HG02798 (cell line): Measurements from ENCODE around the gene SBK1.

ENCODE experiments used
- ATAC-seq: cut with Tn5 transposase; IDR thresholded peaks from one replicate; pipeline ENCODE4 v1.9.1; 2021; ENCODE audit warnings: mild to moderate bottlenecking; ENCODE audit not compliant: unreplicated experiment, poor library complexity

The SBK1 gene

DNA sequence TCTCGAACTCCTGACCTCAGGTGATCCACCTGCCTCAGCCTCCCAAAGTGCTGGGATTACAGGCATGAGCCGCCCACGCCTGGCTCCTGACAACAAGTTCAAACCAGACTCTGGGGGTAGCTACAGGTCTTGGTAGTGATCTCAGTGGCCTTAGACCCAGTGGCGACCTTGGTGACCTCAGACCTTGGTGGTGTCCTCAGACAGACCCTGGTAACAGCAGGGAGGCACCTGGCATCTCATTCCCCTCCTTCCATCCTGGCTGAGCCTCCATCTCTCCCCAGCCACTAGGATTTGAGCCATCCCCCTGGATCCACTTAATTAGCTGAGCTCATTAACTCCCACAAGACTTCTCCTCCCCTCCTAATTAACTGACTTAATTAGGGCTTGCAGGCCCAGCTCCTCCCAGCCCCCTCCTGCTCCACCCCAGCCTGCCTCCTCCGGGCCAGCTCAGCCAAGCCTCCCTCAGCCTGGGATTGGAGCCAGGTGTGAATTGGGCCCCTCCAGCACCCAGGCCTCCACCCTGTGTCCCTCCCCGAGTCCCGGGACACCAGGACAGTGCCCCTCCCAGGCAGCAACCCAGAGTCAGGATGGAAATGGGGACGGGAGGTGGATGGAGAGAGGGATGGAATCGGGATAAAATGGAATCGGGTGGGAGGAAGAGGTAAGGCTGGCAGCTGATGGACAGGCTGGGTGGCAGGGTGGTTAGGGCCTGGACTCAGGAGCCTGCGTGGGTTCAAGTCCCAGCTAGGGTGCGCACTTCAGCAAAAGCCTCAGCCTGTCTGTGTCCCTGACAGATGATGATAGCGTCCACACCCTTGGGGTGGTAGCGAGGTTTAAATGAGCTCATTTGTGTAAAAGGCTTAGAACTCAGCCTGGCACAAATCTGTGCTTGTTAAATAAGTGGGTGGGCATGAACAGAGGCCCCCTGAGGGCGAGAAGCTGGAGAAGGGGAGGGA is 11.2 kb upstream of the SBK1 start:
- ATAC-seq = no peak

DNA sequence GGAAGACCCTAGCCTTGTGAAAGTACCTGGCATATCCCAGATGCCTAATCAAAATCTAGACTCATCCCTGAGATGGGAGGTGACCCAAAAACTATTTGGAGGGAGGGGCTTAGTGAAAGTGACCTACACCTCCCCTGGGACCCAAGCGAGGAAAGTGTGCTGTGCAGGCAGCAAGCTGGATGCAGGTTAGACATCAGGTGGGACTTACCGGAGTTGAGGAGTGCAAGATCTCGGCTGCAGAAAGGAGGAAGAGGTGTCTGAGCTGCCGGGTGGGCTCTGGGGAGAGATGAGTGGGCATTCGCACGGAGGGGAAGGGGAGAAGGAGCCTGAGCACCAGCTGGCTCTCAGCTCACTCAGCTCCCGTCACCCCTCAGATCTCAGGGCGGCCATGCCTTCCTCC is 10.3 kb upstream of the SBK1 start:
- ATAC-seq = no peak

- ATAC-seq = no peak
Observed at GRCh38 chr16:28283173-28283572, 9.2 kb upstream of the SBK1 start.

DNA sequence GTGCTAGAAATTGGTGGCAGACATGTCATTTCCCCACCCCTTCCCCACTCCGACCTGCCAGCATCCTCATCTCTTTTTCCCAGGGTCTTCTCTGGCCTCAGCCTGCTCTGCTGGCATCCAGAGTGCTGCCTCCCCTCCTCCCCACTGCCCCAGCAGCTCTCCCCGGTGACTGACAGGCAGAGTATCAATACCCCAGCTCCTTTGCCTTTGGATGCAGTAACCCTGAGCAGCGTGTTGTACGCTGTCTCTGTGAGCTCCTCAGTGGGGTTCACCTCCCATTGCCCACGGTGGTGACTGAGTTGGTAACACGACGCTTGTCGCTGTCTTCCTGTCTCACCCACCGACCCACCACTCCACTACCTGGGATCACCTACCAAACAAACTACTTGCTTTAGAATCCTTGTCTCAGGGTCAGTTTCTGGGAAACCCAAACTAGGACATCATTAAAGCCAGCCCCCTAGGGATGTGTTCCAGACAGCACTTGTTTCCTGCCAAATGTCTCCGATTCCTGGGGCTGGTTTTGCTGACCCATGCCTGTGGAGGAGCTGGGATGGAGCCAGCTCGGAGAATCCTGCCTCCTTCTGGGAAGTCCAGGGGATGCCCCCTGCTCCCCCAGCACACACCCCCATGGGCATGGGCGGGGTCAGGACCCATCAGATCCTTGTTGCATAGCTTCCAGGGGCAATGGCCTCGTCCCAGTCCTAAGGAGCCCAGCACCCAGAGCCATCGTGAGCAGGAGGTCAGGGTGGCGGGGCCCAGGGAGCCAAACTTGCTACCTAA is 8.3 kb upstream of the SBK1 start:
- ATAC-seq = no peak

DNA sequence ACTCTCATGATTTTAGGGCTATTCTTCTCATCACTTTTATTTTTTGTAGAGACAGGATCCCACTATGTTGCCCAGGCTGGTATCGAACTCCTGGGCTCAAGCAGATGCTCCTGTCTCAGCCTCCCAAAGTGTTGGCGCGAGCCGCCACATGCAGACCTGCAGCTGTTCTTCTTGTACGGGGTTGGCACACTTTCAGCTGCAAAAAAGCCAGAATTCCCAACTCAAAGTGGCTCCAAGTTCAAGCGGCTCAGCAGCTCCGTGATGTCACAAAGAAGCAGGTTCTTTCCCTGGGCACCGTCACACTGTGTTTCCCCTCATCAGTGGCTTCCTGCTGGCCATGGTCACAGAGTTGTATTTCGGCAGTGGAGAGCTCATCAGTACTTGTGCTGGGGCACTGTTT is 6.7 kb upstream of the SBK1 start:
- no peak for ATAC-seq

GRCh38 chr16:28288114-28288513 is 4.2 kb upstream of the SBK1 start:
- ATAC-seq = no peak

- ATAC-seq = no peak
Observed at GRCh38 chr16:28289048-28289447, 3.3 kb upstream of the SBK1 start.

- ATAC-seq = no peak
Observed at GRCh38 chr16:28289939-28290858, 2.1 kb upstream of the SBK1 start.

DNA sequence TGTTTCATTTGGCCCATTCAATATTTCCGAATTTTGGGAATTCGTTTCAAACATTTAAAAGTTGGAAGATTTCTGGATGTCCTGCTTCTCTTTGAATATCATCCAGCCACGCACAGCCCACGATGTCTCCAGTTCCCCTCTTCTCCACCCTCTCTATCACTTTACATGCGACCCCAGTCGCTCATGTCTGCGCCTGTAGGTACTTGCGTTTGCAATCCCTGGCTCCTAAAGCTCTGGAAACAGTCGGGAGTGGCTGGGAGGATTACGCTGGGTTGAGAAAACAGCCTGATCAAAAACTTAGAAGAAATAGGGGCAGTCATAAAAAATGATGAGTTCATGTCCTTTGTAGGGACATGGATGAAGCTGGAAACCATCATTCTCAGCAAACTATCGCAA is 1.5 kb upstream of the SBK1 start:
- no peak for ATAC-seq

DNA sequence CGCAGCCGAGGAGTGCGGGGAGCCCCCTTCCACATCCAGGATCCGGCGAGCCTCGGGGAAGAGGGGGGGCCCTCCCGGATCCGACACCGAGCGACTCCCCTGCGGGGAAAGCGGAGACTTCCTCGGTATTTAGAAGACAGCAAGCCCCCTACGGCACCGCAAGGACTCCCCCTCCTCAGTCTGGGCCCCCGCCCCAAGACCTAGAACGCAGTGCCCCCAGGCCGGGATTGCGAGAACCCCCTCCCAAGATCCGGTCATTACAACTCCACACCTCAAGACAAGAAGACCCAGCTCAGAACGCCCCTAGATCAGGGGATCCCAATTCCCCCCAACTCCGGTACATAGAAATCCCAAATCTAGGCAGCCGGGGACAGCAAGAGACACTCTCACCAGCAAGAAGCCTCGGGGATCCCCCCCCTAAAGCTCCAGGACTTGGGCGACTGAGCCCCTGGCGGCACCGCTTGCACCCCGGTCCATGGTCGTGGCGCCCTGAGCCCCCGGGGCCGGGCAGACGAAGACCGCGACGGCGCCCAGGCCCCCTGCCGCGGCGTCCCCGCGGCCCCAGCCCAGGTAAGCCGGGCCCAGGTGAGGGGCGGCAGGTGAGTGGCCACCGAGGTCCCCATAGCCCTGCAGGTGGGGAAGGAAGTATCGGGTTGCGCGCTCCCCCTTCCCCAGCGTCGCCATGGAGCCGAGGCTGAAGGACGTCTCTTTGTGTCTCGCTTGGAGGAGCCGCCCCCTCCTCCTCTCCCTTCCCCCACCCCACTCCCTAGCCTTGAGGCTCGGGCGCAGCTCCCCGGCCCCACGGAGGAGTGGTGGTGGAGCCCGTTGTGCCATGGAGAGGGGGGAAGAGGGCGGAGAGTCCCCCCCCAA is 641 bp downstream of the SBK1 start:
- no peak for ATAC-seq

- no peak for ATAC-seq
Observed at GRCh38 chr16:28293601-28293960, 1.3 kb downstream of the SBK1 start.

- ATAC-seq = no peak
Observed at GRCh38 chr16:28294201-28294600, 1.9 kb downstream of the SBK1 start.

DNA sequence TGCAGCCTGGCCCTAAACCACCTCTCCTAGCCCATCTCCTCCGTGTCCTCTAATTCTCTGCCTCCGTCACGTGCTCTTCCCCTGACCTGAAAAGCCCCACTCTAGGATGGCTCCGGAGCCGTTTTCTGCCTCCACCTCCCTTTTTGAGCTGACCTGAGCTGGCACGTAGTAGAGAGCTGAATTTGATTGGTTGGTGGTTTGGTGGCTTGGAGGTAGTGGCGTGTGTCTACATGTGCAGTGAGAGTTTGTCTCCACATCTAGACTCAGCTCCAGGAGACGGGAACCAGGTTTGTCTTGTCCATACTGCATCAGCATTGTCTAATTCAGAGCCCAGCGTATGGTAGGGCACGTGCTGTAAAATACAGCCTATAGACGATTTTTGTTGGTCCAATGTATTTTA is 3.0 kb downstream of the SBK1 start:
- no peak for ATAC-seq

GRCh38 chr16:28297308-28297707 is 5.0 kb downstream of the SBK1 start:
- ATAC-seq = no peak

DNA sequence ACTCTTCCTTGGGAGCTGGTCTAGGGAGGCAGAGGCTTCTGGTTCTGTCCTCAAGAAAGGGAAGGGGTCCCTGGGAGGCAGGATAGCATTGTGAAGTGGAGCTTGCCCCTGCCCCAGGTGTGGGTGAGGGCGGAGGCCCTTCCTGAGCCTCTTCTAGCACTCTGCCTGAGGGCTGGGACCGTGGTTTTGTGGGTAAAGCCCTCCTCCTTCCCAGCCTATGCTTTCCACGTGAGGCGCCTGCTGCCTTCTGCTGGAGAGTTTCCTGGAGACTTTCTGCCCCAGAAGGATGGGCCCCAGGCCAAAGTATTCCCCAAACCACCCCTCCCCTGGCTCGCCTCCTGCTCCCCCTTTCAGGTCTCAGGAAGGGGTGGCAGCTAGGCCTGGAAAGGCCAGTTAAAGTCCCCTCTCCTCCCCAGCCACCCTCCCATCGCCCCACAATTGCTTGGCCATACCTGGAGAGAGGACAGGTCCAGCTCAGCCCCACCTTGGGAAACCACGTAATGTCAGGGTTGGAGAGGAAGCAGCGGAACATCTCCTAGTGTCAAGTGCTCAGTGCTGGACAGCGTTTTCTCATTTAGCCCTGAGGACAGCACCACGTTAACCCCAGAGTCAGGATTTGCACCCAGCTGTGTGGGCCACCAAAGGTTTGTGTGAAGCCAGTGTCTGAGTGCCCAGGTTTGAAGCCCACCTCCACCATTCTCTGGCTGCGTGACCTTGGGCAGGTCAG is 5.6 kb downstream of the SBK1 start:
- no peak for ATAC-seq

DNA sequence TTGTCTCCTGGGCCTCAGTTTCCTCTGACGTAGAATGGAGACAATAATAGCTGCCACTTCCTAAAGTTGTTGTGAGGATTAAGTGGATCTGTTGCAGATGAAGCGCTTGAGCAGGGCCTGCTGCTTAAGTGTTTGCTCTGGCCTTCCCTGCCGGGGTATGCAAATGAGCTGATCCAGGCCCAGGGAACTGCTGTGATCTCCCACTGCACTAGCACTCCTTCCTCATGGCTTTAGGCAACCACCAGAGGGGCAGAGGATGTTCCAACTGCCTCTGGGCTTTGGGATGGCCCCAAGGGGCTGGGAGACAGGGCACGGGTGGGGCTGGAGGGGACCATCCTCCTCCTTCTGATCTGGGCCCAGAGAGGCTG is 6.2 kb downstream of the SBK1 start:
- no peak for ATAC-seq

DNA sequence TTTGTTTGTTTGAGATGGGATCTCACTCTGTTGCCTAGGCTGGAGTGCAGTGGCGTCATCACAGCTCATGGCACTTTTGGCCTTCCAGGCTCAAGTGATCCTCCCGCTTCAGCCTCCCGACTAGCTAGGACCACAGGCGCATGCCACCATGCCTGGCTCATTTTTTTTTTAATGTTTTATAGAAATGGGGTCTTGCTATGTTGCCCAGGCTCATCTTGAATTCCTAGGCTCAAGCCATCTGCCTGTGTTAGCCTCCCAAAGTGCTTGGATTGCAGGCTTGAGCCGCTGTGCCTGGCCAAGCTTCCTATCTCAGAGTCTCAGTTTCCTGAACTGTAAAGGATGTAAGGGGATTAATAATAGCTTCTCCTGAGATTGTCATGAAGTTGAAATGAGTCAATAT is 8.0 kb downstream of the SBK1 start:
- no peak for ATAC-seq

DNA sequence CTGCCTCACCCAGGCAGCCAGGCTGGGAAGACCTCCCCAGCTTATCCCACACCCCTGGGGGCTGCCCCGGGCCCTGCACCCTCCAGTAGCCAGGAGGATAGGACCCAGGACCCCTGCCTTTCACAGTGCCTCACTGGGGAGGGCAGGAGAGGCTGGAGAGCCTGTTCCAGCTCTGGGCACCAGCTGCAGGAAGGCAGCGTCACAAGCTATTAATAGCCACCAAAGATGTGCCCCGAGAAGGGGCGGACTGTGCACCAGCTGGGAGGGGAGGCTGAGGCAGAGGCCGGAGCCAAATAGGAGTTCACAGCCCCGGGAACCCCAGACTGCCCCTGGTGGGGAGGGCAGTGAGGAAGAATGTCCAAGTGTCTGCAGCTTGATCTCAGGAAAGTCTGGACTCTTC is 8.8 kb downstream of the SBK1 start:
- no peak for ATAC-seq

- ATAC-seq = no peak
Observed at GRCh38 chr16:28301620-28302019, 9.3 kb downstream of the SBK1 start.
